ENCODE measurements around the gene TMEM8B. TPM values are rescaled to one million over a fixed set of nuclear protein-coding genes. Genes with fewer than 3 reads are reported as not detected.

TMEM8B gene
- total and polyA plus RNA-seq, 10 of the 15 experiments (the other 5 are each of a cell fraction or from before 2014, with no cell fraction given) = 0.19 to 7.6 (median 2.5) TPM

- TF ChIP-seq, protein P1, sequence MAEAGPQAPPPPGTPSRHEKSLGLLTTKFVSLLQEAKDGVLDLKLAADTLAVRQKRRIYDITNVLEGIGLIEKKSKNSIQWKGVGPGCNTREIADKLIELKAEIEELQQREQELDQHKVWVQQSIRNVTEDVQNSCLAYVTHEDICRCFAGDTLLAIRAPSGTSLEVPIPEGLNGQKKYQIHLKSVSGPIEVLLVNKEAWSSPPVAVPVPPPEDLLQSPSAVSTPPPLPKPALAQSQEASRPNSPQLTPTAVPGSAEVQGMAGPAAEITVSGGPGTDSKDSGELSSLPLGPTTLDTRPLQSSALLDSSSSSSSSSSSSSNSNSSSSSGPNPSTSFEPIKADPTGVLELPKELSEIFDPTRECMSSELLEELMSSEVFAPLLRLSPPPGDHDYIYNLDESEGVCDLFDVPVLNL (IDR thresholded peaks at IDR 0.05; ENCODE audit: low read depth, low read length) = no peak
- TF ChIP-seq RB1 (IDR thresholded peaks at IDR 0.05; ENCODE audit: borderline replicate concordance) (no peak), NKRF (conservative IDR thresholded peaks at IDR 0.05) (no peak)
Measured at GRCh38 chr9:35909687-35910612, 80.9 kb downstream of the TMEM8B start (continued).

DNA sequence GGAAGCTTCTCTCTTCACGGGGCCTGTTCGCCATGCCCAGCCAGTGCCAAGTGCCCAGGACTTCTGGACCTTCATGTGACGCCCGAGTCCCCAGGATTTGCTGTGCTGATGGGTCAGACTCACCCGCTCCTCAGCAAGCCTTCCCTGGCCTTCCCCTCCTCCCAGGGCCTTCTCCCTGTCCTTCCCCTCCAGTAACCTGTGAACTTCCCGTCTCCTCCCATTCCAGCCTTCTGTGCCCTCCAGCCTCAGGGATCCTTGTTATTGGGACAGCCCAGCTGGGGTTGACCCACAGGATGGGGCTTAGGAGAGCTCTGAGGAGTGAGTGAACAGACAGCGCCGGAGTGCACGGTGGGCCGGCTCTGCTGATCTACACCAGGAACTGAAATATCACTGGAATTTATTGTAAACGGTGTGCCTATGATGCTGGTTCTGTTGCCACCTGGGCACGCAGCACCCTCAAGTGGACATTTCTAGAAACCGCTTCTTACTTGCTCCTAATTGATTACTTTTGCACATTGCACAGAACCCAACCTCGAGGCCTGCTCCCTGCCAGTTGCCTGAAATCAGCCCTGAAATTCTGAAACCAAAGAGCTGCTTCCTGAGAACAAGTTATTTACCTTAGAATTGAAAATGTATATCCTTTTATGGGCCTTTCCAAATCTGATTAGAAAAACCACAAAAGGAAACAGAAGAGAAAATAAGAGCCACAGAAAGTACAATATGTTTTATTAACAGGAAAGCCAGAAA is 81.8 kb downstream of the TMEM8B start:
- Histone ChIP-seq H3K4me3 (no peak overlapping the region), H3K27me3 (replicated peaks in 1 of 2; ENCODE audit: control insufficient read depth in 2 of 2, insufficient read depth in 2 of 2, low read length in 1 of 2) (no peaks in the 10 kb centered on the region; a peak in 1 of 4 replicates), H3K27ac (ENCODE audit: control insufficient read depth, insufficient read depth) (no peak overlapping the region), H3K9me3 (replicated peaks; ENCODE audit: control insufficient read depth, insufficient read depth, low read length) (peaks cover 2% of the 10 kb centered on the region; the same call in 2 of the 3 replicates), H3K79me2 (ENCODE audit: control insufficient read depth, insufficient read depth, low read length) (no peaks in the 10 kb centered on the region), H2AFZ (ENCODE audit: control insufficient read depth, low read depth, low read length) (no peak overlapping the region), H3K4me1 (ENCODE audit: control insufficient read depth, insufficient read depth, low read length) (no peaks in the 10 kb centered on the region), H3K36me3 (ENCODE audit: control insufficient read depth in 2 of 2, insufficient read depth in 2 of 2, low read length in 1 of 2) (no peaks in the 10 kb centered on the region), H3K4me2 (ENCODE audit: control insufficient read depth, insufficient read depth) (no peak overlapping the region), H4K20me1 (ENCODE audit: control insufficient read depth, insufficient read depth) (no peaks in the 10 kb centered on the region), H3K9ac (ENCODE audit: control insufficient read depth, insufficient read depth, low read length) (no peak overlapping the region)
- FAIRE-seq = no peak
- WGBS (ENCODE audit: insufficient coverage, insufficient replicate concordance, low lambda C conversion rate, missing lambda C conversion rate) = 46% methylated on average over 14 of the region's 14 CpGs
- TF ChIP-seq KLF5 (IDR thresholded peaks at IDR 0.05; ENCODE audit: partially characterized antibody) (no peak), SMC3 (IDR thresholded peaks at IDR 0.05; ENCODE audit: borderline replicate concordance, low read length) (peak; percentile 31; the same call in 1 of the 2 replicates), ESRRA (IDR thresholded peaks at IDR 0.05; ENCODE audit: low read length) (no peak), NFXL1 (IDR thresholded peaks at IDR 0.05; ENCODE audit: borderline replicate concordance) (no peak), RAD21 (IDR thresholded peaks at IDR 0.05; ENCODE audit: insufficient read depth, low read depth, low read length) (peak; percentile 26; the same call in 1 of the 2 replicates), RELA (IDR thresholded peaks at IDR 0.05; ENCODE audit: borderline replicate concordance, partially characterized antibody) (no peak), MTA2 (IDR thresholded peaks at IDR 0.05; ENCODE audit: low read depth) (no peak), YY1 (IDR thresholded peaks at IDR 0.05; ENCODE audit: low read depth, low read length) (no peak), ASH2L (IDR thresholded peaks at IDR 0.05; ENCODE audit: borderline replicate concordance, low read depth) (no peak)
- TF ChIP-seq, protein P2, sequence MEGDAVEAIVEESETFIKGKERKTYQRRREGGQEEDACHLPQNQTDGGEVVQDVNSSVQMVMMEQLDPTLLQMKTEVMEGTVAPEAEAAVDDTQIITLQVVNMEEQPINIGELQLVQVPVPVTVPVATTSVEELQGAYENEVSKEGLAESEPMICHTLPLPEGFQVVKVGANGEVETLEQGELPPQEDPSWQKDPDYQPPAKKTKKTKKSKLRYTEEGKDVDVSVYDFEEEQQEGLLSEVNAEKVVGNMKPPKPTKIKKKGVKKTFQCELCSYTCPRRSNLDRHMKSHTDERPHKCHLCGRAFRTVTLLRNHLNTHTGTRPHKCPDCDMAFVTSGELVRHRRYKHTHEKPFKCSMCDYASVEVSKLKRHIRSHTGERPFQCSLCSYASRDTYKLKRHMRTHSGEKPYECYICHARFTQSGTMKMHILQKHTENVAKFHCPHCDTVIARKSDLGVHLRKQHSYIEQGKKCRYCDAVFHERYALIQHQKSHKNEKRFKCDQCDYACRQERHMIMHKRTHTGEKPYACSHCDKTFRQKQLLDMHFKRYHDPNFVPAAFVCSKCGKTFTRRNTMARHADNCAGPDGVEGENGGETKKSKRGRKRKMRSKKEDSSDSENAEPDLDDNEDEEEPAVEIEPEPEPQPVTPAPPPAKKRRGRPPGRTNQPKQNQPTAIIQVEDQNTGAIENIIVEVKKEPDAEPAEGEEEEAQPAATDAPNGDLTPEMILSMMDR (IDR thresholded peaks at IDR 0.05 in 2 of 3, conservative IDR thresholded peaks at IDR 0.05 in 1 of 3; ENCODE audit: control insufficient read depth in 2 of 3, extremely low read depth in 1 of 3, insufficient read depth in 1 of 3, low read depth in 3 of 3, low read length in 3 of 3) = peak; percentile 45 to 48 (median 47); a peak in 5 of 6 replicates
- SMC1A ChIA-PET (ENCODE audit: uncharacterized antibody, unreplicated experiment) = no interaction called here
- BruUV-seq (replicated peaks) = no TSS peak
- in situ Hi-C loops (cut with MboI) (no loop called here), intact Hi-C loops (cut with micrococcal nuclease; ENCODE audit: unreplicated experiment) (no loop called here)
- POLR2A ChIA-PET = no interaction called here
- RAD21 ChIA-PET (ENCODE audit: unreplicated experiment) = interaction anchor here (1.2 to 1.4 kb wide), 2 partner anchors 10 to 121 kb away, joined by 3 read pairs; no protein-coding TSS in a partner anchor
- CTCF ChIA-PET = interaction anchor here (0.6 to 1.0 kb wide), 4 partner anchors 10 to 191 kb away, joined by 3 to 5 read pairs (median 3); no protein-coding TSS in a partner anchor
- DNase-seq (ENCODE audit: low read depth, low spot score) = no peak
- ATAC-seq = peak; percentile 72

All from GM12878 (cell line).